IPS-11a (cell line): ENCODE data around the gene PRLH.
"Not testable (repeated sequence)": the region's sequence is repeated elsewhere in the genome, so short reads cannot be mapped to it uniquely, and the experiment has no call there.

Source experiments
- H3K4me3 ChIP-seq: one replicate; pipeline ENCODE4 v1.5.1; 2013; ENCODE audit warnings: low read depth, low read length, control low read depth

PRLH gene

GRCh38 chr2:237581326-237581725 lies 15.0 kb downstream of the PRLH start:
- no peak overlapping the region for H3K4me3 ChIP-seq

DNA sequence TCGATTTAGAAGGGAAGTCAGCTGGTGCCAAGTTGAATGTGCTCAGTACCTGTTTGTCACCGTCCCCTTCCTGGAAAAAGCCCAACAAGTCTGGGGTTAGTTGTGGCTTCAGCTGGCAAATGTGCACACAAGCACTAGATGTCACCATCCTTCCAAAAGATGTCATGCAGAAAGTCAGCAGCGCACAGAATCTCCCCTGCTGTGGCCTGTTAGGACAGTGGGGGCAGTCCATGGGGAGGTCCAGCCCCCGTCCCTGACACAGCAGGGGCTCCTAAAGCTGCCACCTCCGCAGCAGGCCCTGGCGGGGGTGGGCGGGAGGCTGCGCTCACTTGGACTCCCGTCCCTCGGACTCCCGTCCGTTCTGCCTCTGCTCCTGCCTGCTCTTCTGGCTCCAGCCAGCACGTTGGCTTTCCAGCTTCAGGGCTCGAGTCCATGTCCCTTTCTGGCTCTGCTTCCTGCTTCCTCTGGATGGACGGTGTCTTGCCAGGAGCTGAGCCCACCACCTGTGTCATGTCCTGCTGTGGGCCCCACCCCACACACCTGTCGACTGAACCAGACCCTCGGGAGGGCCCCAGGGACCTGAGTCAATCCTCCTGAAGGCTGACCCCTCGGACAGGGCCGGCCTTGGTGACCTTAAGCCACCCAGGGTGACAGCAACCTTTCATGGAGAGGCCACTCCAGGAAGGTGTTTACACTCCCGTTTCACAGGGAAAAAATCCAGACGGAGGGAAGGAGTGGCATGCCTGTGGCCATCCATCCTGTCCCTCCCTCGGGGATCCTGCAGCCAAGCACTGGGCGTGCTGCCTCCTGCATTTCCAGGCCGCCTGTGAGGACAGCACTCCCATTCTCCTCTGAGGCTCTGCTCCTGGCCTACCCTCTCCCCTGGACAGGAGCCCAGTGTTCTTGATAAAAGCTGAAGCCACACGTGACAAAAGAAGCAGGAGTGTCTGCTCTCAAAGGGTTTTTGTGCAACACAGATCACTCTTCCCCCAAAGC lies 15.7 kb downstream of the PRLH start:
- no peak overlapping the region for H3K4me3 ChIP-seq

DNA sequence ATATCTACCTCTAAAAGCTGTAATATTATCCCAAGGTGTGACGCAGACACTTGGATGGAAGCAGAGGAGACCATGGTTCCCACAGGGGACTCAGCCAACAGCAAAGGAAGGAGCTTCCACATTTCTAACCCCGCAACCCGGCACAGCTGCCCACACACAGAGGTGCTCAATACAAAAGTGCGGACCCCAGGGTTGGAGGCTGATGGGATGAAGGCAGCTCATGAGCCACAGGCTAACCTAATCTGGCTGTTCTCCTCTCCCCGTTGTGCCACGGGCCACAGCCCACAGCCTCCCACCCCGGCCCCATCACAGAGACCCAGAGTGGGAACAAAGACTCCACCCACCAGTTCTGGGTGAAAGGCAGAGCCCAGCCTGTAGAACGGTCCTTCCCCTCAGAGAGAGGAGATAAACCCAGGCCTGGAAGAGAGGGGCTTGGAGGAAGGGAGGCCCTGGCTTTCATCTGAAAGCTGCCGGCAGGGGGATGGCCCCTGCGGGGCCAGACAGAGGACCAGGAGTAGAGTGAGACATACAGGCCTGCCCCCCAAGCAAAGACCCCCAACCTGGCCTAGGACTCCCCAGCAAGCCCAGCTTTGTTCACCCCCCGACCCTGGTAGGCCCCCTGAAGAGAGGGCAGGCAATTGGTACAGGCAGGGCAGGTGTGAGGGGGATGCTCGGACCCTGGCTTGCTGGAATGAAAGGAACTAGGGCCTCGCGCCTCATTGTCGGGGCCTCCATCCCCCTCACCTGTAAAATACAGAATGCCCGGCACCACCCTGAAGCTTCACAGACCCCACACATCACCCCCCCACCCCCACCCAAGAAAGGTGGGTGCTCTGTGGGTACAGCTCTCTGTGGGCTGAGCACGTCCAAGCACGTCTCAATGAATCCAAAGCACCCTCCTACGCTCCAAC lies 17.3 kb downstream of the PRLH start:
- no peak overlapping the region for H3K4me3 ChIP-seq

DNA sequence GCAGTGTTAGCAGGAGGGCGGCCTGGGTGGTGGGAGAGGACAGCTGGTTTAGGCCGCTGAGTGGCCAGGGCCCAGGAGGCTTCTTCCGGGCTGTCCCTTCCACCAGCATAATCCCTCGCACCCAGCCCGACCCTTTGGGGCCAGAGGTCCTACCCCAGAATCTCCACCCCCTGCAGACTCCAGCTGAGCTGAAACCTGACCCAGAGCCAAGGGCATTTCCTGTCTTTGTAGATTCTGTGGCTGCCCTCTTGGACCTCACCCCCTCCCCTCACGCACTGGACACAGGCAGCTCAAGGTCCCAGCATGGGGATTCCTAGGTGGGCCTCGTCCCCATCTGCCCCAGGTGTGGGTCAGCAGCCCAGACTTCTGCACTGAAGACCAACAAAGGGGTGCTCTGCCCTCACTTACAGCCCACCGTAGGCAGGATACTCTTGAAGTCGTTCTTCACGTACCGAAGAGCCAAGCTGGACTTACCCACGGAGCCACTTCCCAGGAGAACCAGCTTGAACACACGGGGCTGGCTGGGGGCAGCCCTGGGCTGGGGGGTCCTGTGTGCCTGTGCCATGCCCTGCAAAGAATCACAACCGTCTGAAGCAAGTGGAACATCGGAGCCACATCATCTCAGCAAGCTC lies 19.3 kb downstream of the PRLH start:
- no peak overlapping the region for H3K4me3 ChIP-seq

- H3K4me3 ChIP-seq: peak overlapping the region; percentile 66
Observed at GRCh38 chr2:237588044-237588696, 21.8 kb downstream of the PRLH start.

DNA sequence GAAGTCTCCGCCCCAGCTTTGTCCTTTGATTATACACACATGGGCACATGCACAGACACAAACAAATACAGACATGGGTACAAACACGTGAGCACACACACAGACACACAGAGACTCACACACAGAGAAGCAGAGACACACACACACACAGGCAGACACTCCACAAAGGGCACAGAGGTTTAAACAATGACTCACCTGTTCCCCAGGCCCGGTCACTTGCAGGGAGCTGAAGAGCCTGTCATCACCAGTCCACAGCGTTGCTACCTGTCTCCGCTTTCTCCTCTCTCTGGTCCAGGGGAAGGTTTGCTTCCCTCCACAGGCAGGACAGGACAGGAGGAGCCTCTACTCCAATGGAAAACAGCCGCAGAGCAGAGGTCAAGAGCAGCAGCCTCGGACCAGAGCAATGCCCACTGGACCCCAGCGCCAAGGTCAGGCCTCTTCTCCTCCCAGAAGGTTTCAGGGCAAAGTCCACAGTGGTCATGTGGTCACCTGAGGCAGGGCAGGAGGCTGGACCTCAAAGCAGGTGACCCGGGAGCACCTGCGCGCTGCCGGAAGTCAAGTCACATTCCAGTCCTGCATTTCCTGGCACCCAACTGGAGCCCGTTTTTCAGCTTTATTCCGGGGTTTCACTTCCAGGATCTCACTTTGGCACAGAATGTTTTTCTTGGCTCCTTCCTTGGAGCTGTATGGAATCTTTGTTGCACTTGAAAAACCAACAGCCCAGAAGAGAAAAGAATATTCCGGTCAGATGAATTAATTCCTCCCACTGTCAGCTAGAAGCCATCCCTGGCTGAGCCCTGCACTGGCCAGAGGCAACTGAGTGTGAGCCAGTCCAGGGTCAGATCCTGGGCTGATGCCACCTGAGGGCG lies 24.1 kb downstream of the PRLH start, which contains the start of gene RAB17:
RAB17 (minus strand) TSS at position 463 of the 869 bp plus-strand sequence. CDS start 4,580 bp downstream, outside the sequence.
- peak within 1 kb of the TSS; percentile 66 for H3K4me3 ChIP-seq

- peak overlapping the region; percentile 66 for H3K4me3 ChIP-seq
Observed at GRCh38 chr2:237591141-237591881, 24.9 kb downstream of the PRLH start.

DNA sequence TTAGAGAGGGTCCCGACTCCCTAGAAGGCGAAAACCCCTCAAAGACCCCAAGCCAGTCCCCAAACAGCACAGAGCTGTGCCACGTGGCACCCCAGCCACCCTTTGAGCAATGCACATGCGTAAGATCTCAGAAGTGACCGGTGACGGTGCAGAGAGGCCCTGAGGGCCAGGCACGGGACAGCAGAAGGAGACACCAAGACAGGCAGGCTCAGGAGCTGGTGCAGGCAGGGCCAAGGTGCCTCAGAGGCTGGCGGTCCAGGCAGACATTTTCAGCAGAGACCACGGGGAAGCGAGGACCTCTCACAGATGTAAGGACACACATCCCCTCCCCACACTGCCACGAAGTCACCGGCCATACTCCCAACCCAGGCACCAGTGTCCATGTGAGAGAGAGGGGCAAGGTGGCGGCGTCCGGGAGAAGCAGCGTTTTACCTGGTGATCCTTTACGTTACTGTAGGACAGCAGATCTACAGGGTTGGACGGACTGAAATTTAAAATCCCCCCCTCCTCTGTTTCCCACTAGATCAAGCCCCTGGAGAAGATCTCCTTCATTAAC lies 26.1 kb downstream of the PRLH start:
- H3K4me3 ChIP-seq: no peak overlapping the region

GRCh38 chr2:237593036-237593435 lies 26.7 kb downstream of the PRLH start:
- no peak overlapping the region for H3K4me3 ChIP-seq

DNA sequence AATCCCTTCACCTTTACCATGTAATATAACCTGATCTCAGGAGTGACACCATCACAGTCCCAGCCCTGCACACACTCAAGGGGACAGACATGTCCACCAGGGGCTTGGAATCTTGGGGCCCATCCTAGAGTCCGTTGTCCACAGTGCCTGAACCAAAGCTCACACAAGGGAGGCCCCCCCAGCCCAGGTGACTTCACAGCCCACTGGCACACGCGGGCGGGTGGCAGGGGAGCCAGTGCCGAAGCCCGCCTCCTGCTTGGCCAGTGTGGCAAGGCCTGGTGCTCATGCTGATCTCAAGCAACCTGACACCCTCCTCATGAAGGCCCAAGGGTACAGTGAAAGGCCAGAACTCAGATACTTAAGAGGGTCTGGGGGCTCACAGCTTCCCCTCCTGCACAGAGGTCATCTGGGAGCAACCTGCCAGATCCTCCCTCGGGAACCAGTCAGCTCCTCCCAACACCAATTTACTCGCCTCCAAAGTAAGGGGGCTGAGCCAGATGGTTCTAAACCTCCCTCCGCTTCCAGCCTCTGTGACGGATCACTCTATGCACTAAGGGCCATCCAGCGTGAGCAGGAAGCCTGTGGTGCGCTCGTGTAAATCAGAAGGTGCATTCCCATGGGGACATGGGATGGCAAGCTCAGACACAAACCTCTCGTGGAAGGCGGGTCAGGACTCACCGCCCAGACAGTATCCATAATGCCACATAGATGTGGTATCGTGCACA lies 27.4 kb downstream of the PRLH start:
- no peak overlapping the region for H3K4me3 ChIP-seq

- H3K4me3 ChIP-seq: no peak overlapping the region
Observed at GRCh38 chr2:237594514-237594871, 28.1 kb downstream of the PRLH start.

GRCh38 chr2:237595829-237596519 lies 29.6 kb downstream of the PRLH start:
- not testable (repeated sequence) for H3K4me3 ChIP-seq

GRCh38 chr2:237596520-237597195 lies 30.3 kb downstream of the PRLH start:
- H3K4me3 ChIP-seq: no peak overlapping the region

DNA sequence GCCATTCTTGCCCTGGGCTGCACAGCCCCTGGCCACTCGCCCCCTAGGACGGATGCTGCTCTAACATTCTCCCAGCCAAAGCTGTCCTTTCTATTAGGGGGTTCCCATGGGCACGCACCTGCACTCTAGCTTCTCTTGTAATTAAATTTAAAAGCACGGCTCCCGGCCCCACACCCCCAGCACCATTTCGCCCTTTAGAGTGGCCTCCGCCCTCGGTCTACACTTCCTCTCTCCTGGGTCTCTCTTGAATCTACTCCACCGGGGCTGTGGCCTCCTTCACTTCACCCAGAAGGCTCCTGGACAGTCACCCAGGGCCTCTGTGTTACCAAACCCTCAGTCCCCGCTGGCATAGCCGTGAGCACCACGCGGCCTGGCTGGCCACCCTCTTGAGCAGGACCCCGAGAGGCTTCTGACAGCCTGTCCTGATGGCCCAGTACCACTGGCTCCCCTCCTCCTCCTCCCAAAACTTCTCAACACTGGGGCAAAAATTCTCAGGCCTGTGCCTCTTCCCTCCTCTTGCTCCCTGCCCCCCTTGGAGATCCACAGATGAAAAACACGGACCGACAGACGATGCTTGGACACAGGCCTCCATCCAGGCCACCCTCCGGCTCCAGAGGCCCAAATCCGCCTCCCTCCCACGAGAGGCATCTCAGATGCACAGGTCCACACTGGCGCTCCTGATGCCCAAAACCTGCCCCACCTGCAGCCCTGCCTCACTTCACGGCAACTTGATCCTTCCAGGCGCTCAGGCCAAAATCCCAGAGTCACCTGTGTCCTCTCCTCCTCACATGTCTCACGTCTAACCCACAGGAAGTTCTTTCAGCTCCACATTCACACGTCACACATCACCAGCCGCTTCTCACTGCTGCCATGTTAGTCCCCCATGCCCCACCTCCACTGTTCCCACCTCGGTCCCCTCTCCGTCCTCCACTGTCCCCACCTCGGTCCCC lies 31.1 kb downstream of the PRLH start:
- H3K4me3 ChIP-seq: no peak overlapping the region

- no peak overlapping the region for H3K4me3 ChIP-seq
Observed at GRCh38 chr2:237598468-237599208, 32.3 kb downstream of the PRLH start.
